WTC11 (cell line): ENCODE data around the gene CRIP2.

Source experiments
- CREB1 ChIP-seq: sonication (generic); formaldehyde crosslinking; IDR thresholded peaks from 2 replicates; pipeline ENCODE4 v1.8.0; 2023; ENCODE audit warnings: mild to moderate bottlenecking, missing genetic modification reagents
- CTCF ChIP-seq: fragments of 200-600 bp; IDR thresholded peaks from 2 replicates; pipeline ENCODE4 v1.8.0; 2022; ENCODE audit warnings: antibody characterized with exemption
- E2F1 ChIP-seq: sonication (generic); formaldehyde crosslinking; IDR thresholded peaks from 2 replicates; pipeline ENCODE4 v1.8.0; 2022; ENCODE audit warnings: mild to moderate bottlenecking, missing genetic modification reagents
- SP1 ChIP-seq: sonication (generic); formaldehyde crosslinking; conservative IDR thresholded peaks from 2 replicates; pipeline ENCODE4 v1.8.1; 2022; ENCODE audit warnings: missing genetic modification reagents
- USF2 ChIP-seq: sonication (generic); formaldehyde crosslinking; IDR thresholded peaks from 2 replicates; pipeline ENCODE4 v1.8.1; 2023; ENCODE audit warnings: mild to moderate bottlenecking, missing genetic modification reagents, moderate library complexity

GRCh38 chr14:105425823-105426247 is 48.8 kb upstream of the CRIP2 start:
- TF ChIP-seq SP1 (CRISPR knock-in tag) (no peak), USF2 (CRISPR knock-in tag) (no peak), CTCF (no peak), E2F1 (CRISPR knock-in tag) (no peak), CREB1 (CRISPR knock-in tag) (no peak)
